GM12864 (cell line): Measurements from ENCODE around the gene NAA80.

Source experiments
- DNase-seq: peaks from one replicate; pipeline ENCODE4 v3.0.0-alpha.2; 2011; ENCODE audit warnings: low read depth
- H3K4me3 ChIP-seq: 2 replicates; pipeline ENCODE4 v1.5.1; 2011; ENCODE audit warnings: mild to moderate bottlenecking, low read depth, low read length, control low read depth
- CTCF ChIP-seq: IDR thresholded peaks from 2 replicates; pipeline ENCODE4 v1.5.1; 2011; ENCODE audit warnings: low read depth, mild to moderate bottlenecking, moderate library complexity, low read length, control low read depth, inconsistent platforms; ENCODE audit errors: missing control alignments

NAA80 gene

GRCh38 chr3:50327129-50327528 lies 27.9 kb upstream of the NAA80 start:
- no peak for DNase-seq
- H3K4me3 ChIP-seq: peak overlapping the region; percentile 89
- TF ChIP-seq CTCF: no peak

- no peak overlapping the region for H3K4me3 ChIP-seq
- TF ChIP-seq CTCF: no peak
- no peak for DNase-seq
These were observed 27.0 kb upstream of the NAA80 start for GRCh38 chr3:50326182-50326541.

GRCh38 chr3:50325497-50326181 lies 26.4 kb upstream of the NAA80 start:
- H3K4me3 ChIP-seq: no peak overlapping the region
- DNase-seq: no peak
- no peak for TF ChIP-seq CTCF

GRCh38 chr3:50325113-50325480 lies 25.9 kb upstream of the NAA80 start:
- DNase-seq: no peak
- TF ChIP-seq CTCF: no peak
- H3K4me3 ChIP-seq: no peak overlapping the region

GRCh38 chr3:50324351-50325112 lies 25.3 kb upstream of the NAA80 start:
- TF ChIP-seq CTCF: peak; percentile 81
- no peak overlapping the region for H3K4me3 ChIP-seq
- no peak for DNase-seq

- H3K4me3 ChIP-seq: no peak overlapping the region
- TF ChIP-seq CTCF: no peak
- no peak for DNase-seq
These were observed 24.5 kb upstream of the NAA80 start for GRCh38 chr3:50323614-50324199.

- no peak overlapping the region for H3K4me3 ChIP-seq
- DNase-seq: no peak
- TF ChIP-seq CTCF: no peak
These were observed 23.9 kb upstream of the NAA80 start for GRCh38 chr3:50323092-50323600.
